Measurements from ENCODE around the gene PITPNB.

Gene PITPNB

DNA sequence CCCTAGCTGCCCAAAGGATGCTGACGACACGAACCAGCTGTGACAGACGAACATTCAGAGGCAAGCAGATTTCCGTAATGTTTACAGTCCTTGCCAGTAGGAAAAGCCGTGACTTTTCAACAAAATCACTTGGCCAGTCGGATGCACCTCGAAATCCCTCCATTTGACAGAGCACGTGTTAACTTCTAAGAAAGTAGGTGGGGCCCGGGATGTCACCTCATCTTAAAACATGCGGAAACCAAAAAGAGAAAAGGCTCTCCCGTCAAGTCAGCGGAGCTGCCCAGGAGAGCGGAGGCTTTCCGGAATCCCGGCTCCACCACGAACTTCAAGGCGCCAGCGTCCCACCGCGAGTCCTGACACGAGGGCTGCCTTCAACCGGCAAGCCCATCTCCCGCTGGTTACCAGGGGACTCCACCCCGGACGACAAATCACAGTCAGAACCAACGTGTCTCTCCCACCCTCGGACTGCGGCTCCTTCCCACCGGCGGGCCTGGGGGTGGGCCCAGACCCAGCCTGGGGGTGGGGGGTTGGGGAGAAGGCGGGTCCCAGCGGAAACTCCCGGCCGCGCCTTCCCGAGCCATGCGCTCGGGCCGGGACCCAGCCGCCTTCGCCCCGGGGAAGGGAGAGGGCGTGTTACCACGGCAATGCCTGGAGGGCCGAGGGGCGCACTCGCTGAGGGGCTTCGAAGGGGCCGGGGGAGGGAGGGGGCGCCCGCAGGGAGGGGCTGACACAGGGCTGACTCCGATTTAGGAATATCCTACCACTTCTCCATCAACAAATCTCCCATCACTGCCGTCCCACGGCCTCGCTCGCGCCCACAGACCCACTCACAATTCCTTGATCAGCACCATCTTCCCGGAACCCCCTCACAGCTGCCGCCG lies 475 bp downstream of the PITPNB start:
- peak; percentile 14 for DNase-seq

DNA sequence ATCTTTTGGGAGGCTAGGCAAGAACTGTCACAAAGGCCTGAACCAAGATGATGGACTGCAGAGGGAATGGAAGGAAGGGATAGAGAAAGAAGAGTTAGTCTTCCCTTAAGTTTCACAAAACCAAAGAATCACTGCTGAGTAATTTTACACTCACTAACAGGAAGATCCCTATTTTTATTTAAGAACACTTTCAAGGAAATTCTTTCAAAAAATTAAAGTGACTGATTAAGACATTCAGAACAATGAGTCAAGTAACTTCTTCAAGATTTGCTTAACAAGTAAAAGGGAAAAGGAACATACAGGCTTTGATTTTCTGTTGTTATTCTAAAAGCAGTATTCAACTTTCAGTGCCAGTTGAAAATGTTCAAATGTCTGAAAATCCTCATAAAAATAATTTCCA lies 3.1 kb downstream of the PITPNB start:
- DNase-seq = no peak

DNA sequence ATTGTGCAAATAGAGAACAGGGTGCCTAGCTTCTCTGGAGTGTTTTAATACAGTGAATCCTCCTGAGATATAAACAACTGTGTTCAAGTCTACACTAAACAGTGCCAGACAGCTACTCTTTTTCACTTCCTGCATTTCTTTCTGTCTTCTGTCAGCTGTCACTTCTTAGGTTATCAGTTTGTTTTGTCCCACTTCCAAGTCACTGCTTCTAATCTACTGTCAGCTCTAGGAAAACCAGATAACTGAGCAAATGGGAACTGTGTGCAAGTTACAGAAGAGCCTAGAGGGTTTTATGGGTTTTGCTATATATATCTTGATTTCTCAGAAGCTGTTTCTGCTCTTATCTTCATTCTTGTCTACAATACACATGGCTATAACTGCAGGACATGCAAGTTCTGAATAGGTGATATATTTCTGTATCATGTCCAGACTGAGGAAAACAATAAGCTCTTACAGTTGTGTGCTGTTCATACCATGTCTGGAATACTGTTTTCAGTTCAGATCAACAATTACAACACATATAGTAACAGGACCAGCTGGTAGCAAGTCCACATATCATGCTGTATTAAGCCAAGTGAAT lies 5.8 kb downstream of the PITPNB start:
- no peak for DNase-seq

DNA sequence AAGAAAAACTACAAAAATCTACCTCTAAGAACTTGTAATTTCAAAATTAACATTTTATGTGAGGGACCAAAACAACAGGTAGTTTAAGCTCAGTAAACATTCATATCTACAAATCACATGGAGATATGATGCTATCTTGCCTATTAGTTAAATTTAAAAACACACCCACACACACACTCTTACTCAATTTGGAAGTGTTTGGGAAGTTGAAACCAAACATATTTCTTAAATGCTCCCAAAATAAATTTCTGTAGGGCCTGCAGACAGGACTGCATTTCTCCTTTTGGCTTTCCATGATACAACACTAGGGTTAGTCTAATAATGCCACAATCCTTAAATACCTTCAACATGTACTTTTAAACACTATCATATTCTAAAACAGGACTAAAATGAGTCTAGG lies 7.0 kb downstream of the PITPNB start:
- DNase-seq = no peak

DNA sequence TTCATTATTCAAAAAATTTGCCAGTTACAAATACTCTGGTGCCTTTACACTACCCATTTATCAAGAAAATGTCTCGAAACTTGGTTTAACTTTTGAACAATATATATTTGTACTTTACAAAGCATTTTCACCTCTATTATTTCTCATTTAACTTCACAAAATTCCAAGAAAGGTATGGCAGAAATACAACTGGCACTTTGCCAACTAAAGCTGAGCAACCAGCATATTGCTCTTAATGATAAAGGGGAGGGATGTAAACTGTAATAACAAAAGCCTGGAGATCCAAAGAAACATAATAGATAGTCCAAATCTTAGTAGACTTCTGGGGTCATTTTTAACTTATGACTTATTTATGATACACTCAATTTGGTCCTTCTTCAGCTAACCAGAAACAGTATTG lies 7.7 kb downstream of the PITPNB start:
- no peak for DNase-seq

DNA sequence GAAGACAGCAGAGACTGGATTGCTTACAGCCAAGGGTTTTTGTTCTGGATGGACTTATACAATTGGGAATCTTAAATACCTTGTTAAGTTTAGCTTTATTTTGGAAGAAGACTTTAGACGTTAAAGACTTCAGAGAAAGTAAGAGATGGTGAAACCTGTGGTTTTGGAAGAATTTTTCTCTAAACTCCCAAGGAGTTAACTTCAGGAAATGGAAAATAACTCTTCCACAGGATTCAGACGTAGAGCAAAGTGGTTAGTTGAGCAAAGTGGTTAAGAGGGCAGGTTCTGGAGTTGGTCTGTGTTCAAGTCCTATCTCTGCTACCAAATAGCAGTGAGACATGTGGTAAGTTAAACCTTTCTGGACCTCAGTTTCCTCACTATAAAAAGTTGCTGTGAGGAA lies 12.8 kb downstream of the PITPNB start:
- no peak for DNase-seq

DNA sequence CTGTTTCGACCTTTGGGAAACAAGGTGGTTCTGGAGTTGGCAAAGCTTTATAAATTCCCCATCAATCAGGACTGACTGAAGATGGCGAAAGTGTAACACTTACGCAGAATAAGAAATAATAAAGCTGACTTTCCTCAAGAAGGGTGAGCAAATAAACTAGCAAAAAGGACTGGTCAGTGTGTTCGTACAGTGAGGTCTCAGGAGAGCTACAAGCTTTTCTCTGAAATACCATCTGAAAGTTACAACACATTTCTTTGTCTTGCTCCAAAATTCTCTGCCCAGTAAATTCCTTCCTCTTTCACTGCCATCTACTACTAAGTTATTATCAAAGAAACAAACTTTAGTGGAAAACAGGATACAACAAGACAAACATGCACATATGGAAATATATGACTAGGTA lies 13.4 kb downstream of the PITPNB start:
- no peak for DNase-seq

DNA sequence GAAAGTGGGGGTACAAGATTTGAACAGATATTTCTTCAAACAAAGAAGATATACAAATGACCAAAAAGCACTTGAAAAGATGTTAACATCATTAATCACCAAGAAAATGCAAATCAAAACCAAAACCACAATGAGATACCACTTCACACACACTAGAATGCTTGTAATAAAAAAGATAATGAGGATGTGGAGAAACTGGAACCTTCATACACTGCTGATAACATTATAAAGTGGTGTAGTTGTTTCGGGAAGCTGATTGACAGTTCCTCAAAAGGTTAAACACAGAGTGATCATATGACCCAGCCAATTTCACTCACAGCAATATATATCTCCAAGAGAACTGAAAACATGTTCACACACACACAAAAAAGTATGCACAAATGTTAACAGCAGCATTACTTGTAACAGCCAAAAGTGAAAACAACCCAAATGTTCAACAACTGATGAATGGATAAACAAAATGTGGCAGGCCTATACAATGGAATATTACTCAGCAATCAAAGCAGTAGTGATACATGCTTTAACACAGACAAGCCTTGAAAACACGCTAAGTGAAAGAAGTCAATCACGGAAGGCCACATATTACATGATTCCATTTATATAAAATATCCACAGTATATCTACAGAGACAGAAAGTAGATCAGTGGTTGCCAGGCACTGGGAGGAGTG lies 15.1 kb downstream of the PITPNB start:
- DNase-seq = no peak

DNA sequence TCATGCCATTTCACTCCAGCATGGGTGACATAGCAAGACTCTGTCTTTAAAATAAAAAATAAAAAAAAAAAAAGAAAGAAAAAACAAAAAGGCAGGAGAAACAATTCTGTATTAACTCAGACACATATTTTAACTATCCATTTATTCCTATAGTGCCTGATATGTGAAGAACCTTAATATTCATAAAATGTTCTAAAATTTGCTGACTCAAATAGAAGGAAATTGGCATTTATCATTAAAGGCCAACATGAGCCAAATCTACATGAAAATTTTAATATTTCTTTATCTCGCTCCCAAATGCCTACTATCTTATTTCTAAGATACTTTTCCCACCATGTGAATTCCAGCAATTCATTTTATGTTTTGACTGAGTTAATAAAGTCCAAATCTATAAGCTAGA lies 18.9 kb downstream of the PITPNB start:
- DNase-seq = no peak

DNA sequence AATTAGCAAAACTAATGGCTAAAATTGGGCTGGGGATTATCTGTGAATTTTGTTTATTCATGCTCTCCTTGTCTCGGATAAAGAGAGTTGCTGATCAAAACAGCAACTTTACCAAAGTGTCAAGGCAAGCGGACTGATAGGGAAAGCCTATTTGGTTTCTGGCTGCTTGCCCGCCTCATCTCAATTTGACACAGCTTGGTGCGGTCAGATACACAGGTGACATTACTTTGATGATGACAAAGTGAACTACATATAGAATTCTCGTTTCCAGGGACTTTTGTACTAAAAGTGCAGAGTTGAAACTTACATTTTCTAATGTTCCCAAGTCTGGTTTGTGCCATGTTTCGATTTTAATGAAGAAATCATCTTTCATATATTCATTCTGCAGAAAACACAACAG lies 22.8 kb downstream of the PITPNB start:
- no peak for DNase-seq

DNA sequence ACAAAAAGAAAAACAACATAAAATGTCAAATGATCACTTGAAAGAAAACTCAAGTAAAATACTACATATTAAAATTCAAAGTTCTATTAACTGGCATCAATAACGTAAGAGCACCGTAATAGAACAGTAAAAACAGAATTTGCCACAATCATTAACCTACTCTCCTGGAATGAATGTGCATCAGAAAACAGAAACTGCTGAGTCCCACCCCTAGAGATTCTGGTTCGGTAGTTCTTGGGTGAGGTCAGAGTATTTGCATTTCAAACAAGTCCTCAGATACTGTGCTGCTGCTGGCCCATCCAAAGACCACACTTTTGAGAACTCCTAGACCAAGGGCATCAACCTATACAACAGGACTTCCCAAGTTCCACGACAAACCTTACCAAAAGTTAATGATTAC lies 23.5 kb downstream of the PITPNB start:
- DNase-seq = no peak

DNA sequence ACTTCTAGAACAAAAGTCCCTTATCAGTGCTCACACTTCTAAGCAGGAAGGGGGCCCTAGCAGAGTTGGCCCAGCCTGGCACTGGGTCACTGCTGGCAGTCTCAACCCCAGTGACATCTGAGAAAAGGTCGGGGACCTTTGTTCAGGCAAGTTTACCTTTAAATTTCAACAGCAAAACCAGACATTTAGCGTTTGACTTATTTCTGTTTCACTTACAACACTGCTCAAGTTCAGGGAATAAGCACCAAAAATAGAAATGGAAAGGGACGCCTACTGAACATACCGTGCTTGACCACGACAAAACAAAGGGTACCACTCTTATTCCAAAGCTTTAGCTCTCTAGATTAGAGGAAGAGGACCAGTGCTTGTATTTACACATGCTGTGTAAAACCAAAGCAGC lies 26.2 kb downstream of the PITPNB start:
- no peak for DNase-seq

DNA sequence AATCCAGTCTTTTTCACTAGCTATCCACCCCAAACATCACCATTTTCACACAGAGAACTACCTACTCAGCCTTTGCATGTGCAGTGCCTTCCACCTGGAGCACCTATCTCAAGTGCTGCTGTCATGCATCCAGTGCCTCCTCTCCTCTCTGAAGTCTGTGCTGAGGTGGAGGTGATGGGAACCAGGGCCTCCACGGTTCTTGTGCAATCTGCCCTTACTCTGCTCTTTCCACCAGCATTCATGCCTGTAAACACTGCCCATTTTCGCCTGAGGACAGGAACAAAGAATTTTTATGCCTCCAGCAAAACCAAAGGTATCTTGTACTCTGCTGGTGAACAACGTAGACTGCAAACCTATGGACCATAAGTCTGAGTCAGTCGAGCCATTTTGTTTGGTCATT lies 27.0 kb downstream of the PITPNB start:
- no peak for DNase-seq

DNA sequence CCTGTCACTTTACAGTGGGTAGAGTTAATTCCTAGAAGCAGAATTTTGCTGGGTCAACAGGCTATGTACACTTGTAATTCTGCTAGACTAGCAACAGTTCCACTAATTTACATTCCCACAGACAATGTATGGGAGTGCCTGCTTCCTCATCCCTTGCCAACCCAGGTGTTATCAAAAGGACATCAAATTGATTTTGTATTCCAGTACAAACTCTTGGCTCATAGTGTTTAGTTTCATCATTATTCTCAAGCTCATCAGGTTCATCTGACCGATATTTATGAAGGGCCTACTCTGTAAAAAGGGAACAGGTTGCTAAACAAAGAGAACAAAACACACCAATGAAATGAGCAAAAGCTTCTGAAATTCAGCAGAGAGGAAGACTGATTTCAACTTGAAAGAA lies 30.7 kb downstream of the PITPNB start:
- DNase-seq = no peak

DNA sequence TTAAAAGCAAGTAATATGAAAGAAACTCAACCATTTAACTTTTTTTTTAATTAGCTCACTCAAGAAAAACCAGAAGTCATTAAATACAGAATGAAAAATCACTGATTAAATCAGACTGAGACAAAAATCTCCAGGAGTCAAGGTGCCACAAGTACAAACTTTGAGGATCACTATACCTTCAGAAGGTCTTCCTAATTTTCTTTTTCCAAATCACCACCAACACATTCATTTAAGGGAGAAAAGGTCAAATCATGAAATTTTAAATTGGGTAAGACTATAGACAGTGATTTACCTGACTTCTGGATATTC lies 32.3 kb downstream of the PITPNB start:
- DNase-seq = no peak

DNA sequence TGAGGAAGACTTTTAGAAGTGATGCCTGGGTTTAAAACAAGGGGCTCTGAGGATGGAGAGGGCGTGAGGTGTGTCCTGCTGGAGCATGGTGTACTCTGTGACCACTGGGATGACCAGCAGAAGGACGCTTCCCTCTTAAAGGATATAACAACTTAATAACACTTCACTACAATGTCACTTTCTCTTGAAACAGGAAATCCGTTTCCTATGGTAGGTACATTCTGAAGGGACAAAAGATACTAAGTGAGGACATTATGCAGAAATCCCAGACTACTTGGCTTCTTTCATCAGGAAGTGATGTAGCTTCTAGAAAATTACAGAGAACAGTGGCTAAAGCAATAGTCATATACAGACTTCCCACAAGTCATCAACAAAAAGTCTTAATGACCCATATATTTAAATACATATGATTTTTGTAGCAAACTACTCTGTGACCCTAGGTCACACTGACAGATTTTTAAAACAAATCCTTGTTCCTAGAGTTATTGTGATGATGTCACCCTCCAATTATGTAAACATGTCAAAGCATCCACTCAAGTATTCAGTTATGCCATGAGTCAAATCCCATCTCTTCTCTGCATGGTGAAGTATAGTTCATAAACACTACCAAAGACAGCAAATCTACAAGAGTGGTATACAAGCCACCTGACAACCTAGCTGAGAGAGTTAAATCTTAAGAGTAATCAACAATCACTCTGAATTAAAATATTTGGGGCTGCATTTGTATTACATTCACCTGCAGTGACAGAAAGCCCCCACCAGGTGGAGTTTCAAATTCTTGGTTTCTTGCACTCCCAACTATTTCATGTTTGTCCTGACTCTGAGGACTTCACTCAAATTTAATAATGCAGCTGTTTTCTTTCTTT lies 32.8 kb downstream of the PITPNB start:
- DNase-seq = peak; percentile 1

DNA sequence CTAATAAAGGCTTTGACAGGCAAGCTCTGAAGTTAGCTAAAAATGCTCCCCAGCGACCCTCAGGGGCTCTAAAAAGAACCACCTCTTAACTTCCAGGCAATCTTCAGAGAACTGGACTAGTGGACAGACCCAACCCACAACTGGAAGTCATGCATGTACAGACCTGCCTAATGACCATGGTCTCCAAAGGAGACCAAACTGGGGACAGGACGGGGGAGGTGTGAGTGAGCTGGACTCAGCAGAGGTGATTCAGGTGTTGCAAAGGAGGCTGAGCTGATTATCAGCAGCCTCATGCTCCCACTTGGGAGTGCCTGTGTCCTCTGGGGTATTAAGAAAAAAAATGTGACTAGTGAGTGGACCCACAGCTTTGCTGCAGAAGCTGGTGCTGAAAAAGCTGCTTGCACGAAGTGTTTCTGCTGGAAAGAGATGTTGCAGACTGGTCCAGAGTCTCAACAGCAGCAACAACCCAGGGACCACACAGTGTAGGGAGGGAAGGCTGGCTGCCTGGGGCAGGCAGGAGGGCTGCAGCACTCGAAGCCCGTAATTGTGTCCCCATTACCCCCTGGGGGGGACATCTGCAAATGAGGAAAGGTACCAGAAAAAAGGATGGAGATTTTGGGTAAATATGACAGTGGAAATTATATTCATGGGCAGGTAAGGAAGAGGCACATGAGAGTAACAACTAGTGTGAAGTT lies 35.3 kb downstream of the PITPNB start:
- no peak for DNase-seq

DNA sequence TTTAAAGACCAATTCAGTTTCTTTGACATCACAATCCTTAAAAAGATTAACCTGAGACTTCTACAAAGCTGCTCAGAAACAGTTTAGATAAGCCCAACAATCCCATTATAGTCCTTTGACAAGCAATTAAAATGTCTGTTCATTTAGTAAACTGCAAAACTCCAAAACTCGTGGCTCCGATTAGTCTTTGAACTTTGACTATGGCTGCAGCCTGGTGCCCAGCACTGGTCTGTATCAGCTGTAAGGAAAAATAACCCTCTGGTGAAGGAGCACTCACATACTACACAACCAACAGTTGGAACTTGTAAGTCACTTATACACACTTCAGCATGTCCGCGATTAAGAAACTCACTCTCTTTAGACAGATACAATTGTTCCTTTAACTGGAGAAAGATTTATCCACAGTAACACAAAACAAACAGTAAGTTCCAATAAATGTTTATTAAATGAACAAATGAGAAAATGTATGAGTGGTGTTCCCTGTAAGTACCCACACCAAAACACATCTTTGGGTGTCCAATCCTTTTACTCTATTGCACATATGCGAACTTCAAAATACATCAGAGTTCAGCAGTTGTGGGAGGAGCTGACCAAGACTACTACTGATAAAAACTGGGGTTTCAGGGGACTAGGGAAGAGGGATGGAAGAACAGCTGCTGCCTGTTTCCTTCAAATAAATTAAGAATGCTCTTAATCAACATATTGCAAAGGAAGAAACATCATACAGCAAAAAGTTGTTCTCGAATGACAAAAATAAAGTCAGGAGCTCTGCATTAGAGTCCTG lies 36.4 kb downstream of the PITPNB start:
- no peak for DNase-seq

DNA sequence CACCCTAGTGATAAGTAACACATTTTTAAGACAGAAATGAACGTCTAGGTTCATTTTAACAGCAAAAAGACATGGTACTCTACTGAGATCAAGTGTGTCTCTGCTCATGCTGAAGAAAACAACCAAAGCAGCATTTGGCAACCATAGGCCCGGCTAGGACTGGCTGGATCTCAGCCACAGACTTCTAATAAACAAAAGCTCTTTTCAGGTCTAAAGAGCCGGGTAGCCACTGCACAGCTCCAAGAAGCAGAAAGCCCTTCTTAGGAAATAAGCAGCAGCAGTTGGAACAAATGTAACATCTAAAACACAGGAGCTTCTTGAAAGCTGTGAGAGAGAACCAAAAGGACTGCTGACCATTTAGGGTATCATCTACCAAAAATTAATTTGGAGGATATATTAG lies 37.6 kb downstream of the PITPNB start:
- DNase-seq = no peak

DNA sequence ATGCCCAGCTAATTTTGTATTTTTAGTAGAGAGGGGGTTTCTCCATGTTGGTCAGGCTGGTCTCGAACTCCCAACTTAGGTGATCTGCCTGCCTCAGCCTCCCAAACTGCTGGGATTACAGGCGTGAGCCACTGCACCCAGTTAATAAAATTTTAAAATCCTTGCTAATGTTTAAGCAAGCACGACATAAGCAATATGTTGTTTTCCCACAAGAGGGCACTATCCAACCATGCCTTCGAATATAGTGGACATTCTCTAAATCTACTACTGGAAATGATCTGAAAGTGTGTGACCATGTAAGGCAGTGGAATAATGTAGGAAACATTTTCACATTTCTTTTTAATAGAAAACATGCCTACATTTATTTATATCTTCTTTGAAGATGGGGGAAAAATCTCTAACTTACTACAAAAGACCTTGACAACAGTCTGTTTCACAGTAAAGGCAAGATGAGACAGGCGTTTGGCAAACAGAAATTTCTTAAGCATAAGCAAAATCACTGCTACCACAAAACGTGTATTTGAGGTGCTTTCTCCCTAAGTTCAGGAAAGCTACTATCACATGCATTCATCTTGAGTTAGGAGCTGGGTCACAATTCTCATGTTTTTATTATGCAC lies 38.2 kb downstream of the PITPNB start:
- DNase-seq = peak; percentile 7

DNA sequence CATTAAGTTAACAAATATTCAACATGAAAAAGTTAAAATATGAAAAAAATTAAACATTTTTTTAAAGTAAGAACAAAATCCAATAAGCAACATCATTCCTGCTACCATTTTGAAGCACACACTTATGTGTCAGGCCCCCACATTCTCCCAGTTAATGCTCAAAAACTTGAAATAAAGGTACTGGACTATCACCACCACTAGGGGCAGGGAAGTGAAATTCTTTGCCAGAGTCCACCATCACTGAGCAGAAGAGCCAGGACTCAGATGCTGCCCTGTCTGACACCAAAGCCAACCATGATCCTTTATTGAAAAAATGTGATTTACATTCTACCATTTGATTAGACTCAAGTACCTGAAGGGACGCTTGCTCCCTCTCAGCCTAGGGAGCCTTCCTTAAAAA lies 39.1 kb downstream of the PITPNB start:
- DNase-seq = peak; percentile 1

DNA sequence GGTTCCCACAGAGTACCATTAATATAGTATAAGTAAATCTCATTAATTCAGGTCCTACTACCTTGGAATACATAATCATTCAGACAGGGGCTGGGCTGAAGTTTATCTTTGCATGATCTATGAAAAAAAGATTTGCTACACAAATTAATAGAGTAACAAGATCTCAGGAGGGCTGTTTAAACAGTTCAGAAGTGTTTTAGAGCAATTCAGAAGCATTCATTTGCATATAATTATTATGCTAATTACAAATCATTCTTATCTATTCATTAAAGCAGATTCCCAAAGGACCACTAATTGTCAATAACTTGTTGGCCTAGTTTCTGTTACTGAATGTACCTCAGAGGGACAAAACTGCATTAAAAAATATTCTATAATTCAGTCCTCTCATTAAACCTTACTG lies 40.5 kb downstream of the PITPNB start:
- peak; percentile 34 for DNase-seq

Measured in NCI-H526 treated with DMSO at 0.1 percent for 48 hours (cell line).